Measurements from ENCODE around the gene DMD.

DMD gene

DNA sequence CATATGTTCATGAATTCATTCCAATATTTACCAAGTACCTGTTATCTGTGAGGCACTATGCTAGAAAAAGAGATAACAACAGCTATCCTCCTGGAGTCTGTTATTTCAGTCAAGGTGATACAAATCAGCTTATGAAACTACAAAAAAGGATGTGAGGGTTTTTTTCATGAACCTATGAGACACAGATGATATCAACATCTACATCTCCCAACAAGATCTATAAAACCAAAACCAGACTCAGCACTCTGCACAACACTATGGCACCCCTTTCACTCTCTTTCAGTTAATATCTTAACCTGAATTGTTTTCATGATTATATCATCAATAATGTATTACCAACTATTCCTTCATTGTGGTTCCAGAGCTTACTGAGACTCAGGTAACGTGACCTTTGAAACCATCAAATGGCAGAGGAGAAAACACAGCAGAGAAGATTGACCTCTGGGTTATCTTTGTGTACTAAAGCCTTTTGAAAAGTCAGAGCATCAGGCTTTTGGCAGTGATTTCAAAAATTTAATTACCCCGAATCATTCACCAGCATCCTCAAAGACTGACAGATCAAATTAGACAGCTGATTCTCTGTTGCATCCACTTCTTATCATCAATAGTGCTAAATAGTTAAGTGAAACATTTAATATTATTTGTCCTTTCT, 1894.9 kb downstream of the DMD start:
- no peak for DNase-seq

DNA sequence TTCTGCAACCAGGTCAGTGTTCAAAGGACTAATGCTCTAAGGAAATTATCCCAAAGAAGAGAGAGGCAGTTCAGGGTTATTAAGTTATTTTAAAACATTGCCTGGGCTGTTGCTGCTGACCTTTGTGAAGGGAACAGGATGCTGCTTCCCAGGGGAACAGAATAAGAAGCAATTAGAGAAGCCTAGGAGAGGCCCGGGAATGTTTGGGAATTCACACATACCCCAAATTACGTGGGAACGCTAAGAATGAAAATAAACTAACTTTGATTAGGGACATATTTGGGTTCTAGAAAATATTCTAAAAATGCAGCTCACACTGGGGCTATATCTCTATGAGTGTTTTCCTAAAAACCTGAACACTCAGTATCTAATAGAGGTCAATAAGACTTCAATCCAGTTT, 1896.4 kb downstream of the DMD start:
- peak; percentile 61 for DNase-seq

DNA sequence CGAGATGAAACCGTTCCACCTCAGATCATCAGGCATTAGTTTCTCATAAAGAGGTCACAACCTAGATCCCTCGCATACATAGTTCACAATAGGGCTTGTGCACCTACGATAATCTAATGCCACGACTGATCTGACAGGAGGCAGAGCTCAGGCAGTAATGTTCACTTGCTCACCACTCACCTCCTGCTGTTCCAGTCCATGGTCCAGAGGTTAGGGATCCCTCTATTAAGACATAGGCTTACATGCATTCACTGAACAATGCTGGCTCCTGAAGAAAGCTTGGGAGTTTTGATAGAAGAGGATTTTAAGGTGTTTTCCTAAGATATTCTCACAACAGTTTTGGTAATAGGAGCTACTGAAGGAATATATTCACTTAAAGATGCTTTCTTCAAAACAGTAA, 1903.4 kb downstream of the DMD start:
- no peak for DNase-seq

DNA sequence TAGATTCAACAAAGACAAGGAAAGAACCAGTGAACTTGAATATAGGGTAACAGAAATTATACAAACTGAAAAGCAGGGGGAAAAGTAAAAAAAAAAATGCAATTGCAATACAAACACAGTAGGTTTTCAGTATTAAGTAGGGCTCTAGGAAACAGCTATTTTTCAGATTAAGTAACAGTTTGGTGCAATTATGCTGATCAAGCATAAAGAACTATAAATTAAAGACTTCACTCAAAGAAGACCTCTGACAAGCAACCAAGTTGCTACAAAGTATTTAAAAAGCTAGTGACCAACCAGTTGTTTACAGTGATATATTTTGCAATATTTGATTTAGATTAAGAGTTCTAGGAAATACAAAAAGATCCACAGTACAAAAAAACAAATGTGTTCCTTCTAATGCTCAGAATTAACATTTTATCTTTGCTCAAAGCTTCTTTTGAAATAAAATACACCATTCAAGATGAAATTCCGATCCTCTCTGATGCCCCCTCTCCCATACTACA, 1908.7 kb downstream of the DMD start:
- DNase-seq: no peak

DNA sequence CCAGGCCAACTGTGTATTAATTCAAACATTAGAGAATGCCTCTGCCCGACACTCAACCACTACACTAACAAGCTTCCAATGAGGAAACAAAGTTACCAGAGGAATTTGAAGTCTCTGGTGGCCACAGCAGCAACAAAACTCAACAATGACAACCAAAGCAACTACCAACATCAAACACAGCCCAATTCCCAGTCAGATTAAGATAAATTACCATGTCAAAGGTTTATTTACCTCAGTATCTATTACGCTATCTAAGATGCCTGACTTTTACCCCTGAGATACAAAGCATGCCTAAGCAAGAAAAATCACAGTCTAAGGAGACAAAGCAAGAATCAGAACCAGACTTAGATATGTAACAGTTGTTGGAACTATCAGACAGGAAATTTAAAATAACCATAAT, 1909.4 kb downstream of the DMD start:
- no peak for DNase-seq

DNA sequence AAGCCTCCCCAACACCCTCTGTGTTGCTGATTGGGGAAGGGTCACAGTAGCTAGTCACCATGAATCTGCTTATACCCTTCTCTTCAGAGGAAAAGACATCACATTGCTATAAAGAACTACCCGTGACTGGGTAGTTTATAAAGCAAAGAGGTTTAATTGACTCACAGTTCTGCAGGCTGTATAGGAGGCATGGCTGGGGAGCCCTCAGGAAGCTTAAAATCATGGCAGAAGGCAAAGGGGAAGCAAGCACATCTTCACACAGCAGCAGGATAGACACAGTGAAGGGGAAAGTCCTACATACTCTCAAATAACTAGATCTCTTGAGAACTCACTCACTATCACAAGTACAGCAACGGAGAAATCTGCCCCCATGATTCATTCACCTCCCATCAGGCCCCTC, 1910.1 kb downstream of the DMD start:
- no peak for DNase-seq

DNA sequence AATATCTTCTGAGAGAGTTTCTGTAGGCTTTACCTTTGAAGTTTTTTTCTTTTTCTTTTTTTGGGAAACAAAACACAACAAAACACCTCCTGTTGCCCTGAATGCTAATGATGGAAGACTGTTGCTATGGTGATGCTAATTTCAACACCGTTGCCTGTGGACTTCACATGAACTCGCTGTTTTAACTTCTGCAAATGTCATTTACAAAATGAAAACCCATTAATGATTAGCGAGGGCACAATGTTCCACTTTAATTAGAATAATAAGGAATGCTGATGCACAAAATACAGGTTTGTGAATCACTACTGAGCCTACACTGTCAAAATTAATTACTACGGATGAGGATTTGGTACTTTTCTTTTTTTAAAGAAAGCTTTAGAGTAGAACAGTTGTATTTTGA, 1912.4 kb downstream of the DMD start:
- DNase-seq: no peak

DNA sequence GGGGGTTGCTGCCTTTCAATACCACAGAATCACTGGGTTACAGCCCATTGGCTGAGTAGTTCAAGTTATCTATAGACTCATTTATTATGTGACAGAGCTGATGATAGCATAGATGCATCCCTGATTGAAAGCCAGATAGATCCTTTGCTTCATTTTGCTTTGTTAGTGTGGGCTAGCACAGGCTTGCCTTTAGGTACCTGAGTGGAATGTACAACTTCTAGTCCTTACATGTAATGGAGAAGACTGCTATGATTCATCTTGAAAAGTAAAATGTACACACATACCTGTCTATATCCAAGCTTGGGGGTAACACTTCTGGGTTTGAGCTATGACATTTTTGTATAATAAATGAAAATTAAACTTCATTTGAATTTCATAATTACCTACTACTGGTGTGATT, 1913.5 kb downstream of the DMD start:
- no peak for DNase-seq

DNA sequence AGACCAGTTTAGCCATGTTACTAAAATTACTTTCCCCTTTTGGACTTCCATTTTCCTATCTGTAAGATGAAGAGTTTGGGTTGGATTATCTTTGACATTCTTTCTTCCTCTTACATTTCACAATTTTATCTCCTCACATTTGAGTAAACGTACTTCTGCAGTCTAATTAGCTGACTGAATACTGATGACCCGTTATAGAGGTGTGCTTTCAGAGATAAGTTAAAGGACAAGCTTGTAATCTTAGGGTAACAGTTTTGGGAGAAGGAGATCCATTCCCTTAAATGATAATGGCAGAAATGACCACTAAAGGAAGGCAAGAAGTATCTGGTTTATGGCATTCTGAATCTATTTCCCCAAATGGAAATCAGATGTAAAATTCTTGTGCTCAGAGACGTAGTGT, 1916.9 kb downstream of the DMD start:
- no peak for DNase-seq

DNA sequence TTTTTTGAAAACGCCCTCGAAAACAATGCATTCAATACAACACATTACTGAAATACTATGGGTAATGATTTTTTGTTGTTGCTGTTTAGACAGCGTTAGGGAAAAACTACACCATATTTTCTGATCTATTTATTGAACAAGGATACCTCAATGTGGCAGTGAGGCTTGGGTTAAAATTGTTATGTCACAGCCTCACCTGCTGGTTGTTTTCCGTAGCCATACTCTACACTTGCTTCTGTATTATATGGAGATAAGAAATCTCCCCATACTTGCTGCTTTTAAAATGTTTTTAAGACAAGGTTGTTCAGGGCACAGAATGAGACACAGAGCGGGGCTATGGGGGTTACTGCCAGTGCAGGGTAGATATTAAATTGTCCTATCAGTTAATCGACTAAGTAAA, 1917.9 kb downstream of the DMD start:
- no peak for DNase-seq

DNA sequence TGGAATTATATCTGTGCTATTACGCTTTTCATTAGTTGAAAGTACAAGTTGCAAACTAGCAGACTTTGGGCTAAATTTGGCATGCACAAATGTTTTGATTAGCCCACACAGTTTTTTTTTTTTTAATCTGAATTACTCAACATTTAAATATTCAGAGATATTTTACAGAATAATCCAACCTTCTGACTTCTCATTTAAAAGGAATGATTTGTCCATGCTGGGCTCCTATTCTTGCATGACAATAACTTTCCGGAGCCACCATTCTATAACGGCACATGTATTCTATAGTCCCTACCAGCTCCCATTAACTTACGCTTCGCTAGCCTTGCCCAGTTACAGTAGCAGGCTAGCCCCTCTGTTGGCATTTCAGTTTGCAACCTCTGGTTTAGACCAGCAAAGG, 1920.2 kb downstream of the DMD start:
- peak; percentile 20 for DNase-seq

DNA sequence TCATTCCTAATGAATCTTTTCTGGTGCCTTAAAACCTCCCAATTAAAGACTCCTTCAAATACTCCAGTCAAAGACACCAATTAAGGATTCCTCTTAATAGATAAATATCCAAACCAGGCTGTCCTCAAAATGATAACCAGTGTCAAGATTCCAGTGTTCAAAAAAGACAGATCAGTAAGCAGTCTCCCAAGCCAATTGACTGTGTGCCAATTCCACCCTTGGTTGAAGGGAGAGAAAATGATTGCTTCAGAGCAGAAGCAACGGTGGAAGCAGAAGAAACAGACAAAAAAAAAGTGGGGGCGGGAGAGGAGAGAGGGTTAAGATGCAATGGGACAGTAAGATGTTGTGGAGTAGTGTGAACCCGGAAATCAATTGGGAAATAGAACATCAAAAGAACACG, 1923.5 kb downstream of the DMD start:
- peak; percentile 11 for DNase-seq

DNA sequence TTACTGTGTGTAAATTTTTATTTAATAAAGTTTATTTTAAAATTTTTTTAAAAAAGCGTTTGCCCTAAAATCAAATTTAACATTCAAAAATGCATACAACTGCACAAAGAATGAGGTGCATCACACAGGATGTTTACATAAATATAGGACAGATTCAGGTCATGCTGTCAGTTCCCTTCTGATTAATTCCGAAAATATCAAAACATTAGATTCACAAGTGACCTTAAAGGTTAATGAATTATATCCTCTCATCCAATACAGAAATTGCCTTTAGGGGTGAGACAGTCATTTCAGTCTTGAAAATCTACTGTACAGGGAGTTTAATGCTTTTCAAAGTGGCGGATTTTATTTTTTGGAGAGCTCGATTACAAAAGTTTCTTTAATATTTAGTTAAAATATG, 1930.8 kb downstream of the DMD start:
- no peak for DNase-seq

DNA sequence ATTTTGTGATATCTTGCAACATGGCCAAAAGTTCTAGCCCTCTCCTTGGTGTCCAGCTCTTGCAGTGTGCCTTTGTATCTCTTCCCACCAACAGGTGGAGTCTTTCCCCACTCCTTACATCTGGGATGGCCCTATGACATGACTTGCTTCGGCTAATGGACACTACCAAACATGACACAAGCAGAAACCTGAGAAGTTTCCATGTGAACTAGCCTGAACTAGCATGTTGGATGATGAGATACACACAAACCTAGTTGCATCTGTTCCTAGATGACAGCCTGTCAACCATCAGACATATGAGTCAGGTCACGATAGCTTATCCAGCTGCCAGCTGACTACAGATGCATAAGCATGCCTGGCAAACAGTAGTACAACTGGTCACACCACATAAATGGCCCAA, 1932.0 kb downstream of the DMD start:
- peak; percentile 21 for DNase-seq

DNA sequence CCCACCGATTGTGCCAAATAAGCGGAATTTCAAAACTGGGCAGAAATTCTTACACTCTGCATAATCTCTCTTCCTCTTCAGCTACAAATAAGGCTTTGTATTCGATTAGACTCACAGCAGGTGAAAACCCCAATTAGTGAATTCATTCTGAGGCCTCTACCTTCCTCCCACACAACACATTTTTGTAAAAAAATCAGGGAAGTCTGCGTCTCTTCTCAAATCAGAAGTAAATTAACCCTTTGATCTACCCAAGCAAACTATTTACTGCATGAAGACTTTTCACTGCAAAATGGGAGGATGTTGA, 1938.9 kb downstream of the DMD start:
- no peak for DNase-seq

DNA sequence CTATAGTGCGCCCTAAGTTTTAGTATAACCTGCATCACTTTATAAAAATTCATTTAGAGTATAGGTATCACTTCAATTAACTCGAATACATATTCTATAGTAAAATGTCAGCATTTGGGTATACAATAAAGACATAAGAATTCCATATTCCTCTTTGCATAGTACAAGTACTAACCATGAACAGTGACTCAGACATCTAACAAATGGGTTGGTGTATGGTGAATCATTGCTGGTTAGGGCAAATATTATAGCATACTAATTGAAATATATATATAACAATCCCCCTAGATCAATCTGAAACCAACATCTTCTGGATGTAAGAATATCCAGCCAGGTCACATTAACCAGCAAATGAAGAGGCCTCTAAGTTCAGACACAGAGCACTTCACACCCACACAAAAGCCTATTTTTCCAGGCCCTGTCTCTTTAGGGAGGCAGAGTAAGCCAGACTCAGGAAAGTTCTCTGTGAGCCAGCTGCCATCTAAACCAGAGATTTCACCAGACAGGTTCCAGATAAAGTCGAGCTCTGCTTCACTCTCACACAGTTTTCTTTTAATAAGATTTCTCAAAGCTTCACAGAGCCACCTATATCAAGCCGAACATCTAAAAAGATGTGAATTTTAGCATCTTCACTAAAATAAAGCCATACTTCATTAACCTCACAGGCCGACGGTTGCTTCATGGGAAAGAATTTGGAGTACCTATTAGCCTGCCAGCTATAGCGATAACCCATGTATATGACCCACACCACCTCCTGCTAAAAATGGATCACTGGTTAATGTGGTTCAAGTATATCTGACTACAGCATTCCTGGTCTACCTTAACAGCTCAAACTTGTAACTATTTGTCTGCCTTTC, 1939.5 kb downstream of the DMD start:
- DNase-seq: peak; percentile 26

DNA sequence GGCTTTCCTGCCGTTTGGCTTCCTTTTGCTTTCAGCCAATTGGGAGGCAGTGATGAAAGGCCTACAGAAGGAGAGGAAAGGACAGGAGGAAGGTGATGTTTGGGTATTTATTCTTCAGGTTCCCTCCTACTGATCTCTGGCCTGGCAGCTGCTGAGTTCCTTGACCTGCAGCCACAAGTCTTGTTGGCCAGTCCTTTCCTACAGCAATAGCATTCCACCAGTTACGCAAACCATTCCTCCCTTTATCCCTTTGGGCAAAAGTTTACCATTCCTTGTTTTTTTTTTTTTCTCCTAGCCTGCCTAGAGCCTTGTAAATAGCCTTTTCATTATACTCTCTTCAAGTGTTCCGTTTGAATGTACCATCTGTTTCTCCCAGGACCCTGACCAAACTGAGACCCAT, 1941.4 kb downstream of the DMD start:
- no peak for DNase-seq

DNA sequence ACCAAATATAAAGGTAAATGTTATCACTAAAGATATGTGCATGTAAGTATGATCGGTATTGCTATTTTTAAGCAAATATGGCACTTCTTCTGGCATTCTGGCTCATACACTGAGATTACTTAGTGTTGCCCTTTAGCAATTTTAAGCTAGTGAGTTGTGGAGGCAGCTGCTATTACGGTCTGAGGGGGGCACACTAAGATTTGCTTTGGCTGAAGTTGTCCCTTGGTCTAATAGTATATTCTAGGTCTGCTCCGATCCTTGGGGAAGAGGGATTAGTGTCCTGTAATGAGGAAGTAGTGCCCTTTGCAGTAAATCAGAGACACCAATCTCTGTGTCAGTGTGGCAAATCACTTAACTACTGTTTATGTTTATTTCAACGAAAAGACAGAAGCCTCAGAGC, 1943.0 kb downstream of the DMD start:
- DNase-seq: peak; percentile 15

DNA sequence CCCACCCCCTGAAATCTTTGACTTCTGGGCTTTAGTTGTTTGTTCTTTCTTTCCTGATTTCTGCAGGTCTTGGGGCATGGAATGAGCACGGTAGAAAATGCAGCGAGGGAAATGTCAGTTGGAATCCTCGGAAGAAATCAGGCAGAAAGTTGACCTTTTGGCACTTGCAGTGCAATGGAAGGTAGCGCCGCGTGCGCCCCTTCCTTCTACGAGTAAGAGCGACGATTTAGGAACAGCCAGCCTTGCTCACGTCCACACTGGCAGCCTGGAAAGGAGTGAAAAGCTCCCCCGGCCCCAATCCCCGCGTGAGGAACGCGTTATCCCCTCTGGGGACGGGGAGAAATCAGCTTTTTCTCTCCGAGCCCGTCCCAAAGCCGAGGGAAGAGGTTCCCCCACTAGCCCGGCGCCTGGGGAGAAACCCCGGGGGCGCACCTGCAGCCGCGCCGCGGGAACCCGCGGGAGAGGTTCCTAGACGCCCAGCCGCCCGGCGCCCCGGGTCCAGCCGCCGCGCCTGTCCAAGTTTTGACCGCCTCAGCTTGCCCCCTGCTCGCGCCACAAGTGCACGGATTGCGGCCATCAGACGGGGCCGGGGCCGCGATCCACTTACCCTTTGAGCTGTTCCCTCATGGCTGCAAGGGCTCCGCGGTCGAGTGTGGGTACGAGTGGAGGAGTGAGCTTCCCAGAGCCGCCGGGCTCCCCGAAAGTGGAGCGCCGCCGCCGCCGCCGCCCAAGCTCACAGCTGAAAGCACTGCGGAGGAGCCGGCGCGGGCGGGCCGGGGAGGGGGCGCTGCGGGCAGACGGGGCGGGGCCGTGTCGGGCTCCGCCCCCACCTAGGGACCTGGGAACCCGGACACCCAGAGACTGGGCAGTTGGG, 1944.9 kb downstream of the DMD start:
- DNase-seq: peak; percentile 26

DNA sequence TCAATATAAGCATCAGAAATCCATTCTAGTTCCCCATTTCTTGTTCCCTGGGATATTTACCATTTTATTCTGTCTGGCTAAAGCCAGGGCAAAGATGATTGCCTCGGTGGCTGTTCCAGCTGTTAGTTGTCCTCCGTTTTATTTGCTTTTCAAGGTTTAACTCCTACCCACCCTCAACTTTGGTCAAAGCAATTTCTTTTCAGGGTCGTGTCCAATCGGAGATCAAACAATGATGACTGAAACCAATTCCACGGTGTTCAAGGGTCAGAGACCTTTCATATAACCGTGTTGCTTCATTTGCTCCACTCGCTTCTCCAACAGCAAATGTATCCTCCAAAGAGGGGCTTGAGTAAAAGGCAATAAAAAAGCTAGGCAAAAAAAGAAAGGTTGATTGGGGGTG, 1946.0 kb downstream of the DMD start:
- no peak for DNase-seq

DNA sequence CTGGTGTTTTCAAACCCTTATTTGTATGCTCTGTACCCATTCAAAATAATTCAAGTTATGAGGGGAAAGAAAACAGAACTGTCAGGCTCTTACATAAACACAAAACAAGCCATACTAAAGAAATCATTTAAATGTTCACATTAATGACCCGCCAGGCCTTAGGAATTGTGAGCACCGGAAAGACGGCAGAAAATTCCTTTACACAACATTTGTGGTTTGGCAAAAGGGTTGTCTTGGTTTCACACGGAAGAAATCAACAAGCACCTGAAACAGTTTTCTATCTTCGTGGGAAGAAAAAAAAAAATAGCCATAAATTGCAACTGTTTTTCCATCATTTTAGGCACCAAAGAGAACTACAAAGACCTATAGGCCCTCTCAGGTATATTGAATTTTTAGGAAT, 1951.0 kb downstream of the DMD start:
- DNase-seq: peak; percentile 5

DNA sequence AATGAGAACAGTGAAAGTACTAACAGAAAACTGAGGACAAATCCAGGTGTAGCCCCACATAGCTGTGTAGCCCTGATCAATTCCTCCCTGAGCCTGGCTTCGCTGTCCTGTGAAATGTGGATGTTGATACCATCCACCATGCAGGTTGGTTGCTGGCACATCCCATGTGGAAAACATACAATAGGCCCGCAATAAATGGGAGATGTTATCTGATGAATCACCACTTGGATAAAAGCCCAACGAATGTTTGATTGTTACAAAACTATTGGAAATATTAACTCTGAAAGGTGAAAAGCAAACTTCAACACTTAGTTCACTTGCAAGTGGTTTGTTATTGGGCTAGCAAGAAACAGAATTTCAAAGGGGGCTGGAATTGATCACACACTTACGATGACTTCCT, 1953.2 kb downstream of the DMD start:
- DNase-seq: no peak

DNA sequence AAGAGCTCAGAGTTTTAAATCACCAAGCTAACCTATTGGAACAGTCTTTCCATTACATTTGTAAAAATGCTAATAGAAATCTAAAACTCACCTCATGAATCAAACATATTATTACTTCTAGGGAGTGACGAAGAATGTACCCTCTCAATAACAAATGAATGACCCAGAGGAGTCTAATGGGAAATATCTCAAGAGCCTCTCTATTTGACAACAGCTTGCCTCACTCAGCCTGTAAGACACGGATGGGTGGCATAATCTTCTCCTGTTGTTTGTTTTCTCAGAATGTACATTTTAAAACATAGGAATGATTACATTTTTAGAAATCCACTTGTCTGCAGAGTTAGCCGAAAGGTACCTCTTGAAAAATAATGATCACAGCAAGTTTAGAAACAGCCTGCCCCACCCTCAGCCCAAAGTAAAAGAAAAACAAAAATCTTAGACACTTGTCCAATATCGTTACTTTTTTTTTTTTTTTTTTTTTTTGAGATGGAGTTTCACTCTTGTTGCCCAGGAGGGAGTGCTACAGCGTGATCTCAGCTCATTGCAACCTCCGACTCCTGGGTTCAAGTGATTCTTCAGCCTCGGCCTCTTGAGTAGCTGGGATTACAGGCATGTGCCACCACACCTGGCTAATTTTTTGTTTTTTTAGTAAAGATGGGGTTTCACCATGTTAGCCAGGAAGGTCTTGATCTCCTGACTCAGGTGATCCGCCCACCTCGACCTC, 1955.9 kb downstream of the DMD start:
- DNase-seq: no peak
